Activated CD8-positive, alpha-beta memory T cell treated with anti-CD3 and anti-CD28 coated beads, Interleukin-2, amount 50 U/mL, for 4 hours (primary cell): ENCODE results near the gene TTC27.

Source experiments
- DNase-seq: peaks from one replicate; pipeline ENCODE4 v3.0.0-alpha.2; 2020

The TTC27 gene

GRCh38 chr2:32671885-32672533 lies 44.2 kb downstream of the TTC27 start:
- no peak for DNase-seq

GRCh38 chr2:32678825-32679224 lies 51.0 kb downstream of the TTC27 start:
- DNase-seq: no peak

DNA sequence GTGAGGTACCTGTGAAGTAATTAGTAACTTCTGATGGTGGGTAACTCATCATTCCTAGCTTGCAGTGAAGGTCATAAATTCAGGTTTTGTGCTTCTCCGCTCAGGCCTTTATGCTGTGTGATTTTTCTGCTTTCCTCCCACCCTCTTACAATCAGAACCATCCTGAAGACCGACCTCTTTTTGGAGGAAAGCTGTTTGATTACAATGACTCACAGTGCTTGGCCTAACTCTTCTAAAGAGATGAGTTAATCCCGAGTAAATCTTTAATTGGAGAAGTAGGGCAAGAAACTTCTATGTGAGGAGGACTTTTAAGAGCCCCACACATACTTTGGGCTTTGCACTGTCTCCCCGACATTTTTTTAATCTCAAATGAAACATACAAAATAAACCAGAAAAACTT lies 53.1 kb downstream of the TTC27 start:
- no peak for DNase-seq

- DNase-seq: no peak
Observed at GRCh38 chr2:32683520-32684086, 55.8 kb downstream of the TTC27 start.

- no peak for DNase-seq
Observed at GRCh38 chr2:32688541-32688940, 60.7 kb downstream of the TTC27 start.

DNA sequence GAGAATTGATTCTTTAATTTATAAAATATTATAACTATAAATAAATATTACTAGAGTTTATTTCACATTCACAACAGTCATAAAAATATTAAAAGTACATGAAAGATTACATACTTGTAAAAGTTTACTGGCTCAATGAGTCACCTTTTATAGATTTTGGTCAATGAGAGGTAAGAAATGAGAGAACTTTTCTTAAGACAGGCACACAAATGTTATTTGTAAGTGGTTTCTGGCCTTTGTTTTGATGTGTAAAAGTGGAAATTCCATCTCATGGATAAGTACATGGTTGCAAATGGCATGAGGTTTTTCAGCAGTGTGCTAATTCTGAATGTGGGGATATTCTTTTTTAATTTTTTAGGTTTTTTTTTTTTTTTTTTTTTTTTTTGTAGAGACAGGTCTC lies 63.8 kb downstream of the TTC27 start:
- no peak for DNase-seq

DNA sequence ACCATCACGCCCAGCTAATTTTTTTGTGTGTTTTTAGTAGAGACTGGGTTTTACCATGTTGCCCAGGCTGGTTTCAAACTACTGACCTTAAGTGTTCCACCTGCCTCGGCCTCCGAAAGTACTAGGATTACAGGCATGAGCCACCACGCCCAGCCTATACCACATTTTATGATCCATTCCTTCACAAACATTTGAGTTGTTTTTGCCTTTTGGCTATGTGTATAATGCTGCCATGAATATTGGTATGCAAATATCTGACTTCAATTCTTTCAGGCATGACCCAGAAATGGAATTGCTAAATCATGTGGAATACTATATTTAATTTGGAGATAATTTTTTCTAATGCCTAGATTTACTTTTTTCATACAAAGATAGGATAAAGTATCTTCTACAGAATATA lies 68.6 kb downstream of the TTC27 start:
- DNase-seq: no peak

- no peak for DNase-seq
Observed at GRCh38 chr2:32697156-32697555, 69.3 kb downstream of the TTC27 start.

DNA sequence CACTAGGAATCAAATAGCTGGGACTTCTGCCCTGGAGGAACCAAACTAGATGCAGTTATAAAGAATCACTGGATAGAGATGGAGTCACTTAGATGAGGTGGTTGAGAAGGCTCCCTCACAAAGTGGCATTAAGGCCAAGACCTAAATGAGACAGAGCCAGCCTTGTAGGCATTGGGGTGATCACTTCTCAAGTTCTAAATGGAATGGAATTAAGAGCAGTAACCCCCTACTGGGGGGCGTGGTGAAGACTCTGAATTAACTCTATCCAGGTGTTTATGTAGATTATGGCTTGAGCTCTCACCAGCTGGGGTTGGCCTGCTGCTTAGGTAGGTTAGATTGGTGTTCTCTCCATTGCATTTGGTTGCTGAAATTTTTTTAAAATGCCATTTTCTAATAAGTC lies 71.3 kb downstream of the TTC27 start:
- no peak for DNase-seq

DNA sequence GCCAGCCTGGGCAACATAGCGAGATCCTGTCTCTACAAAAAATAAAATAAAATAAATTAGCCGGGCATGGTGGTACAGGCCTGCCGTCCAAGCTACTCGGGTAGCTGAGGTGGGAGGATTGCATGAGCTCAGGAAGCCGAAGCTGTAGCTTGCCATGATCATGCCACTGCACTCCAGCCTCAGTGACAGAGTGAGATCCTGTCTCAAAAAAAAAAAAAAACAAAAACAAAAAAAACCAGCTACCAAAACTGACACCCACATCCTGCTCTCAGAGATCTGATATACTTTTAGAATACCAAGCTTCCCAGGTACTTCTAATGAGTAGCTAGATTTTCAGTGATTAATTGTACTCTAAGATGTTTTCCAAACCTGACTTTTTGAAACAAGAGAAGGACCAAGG lies 74.0 kb downstream of the TTC27 start:
- no peak for DNase-seq

DNA sequence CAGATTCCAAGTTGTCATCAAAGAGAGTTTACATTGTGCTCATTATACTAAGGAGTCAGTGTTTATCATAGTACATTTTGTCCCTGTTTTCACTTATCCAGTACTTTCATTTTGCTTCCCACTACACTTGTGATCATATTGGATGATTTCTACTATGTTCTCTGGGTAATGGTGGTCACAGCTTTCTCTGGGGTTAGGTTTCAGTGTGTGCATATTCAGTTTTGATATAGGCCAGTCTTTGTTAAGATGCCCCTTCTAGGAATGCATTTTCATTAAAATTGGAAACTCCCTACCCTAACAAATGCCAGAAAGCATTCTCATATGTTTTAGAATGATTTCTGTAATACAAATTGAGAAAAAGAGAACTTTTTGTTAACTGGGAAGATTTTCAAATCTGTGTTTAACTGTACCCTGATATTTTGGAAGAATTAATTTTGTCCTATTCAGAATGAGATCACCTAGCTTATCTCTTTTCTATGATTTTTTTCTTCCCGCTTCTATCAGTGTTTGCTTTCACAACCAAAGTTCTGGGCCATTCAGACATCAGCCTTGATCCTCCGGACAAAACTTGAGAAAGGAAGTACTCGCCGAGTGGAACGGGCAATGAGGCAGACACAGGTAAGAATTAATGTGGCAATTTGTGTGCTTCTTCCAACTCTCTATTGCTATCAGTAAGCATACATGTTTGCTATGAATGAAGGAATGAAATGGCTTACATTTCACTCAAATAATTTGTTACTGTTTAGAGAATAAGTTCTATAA lies 74.6 kb downstream of the TTC27 start:
- no peak for DNase-seq

- DNase-seq: no peak
Observed at GRCh38 chr2:32706815-32707579, 79.1 kb downstream of the TTC27 start.

DNA sequence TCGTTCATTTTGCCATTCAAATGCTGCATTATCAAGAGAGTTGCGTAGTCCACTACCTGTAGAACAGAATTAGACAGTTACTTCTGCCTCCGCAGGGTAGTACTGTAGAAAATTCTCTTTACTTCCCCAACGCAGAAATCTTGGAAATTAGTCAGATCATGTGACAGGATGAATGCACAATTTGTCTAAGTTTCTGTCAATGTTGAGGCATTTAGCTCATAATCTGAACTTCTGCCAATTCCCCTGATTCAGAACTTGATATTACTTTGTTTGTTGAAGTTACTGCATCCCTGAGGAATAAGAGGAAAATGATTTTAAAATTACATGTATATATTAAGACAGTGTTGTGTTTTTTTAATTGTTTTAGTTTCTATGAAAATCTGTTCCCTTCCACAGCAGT lies 83.4 kb downstream of the TTC27 start:
- no peak for DNase-seq

GRCh38 chr2:32711908-32712501 lies 84.2 kb downstream of the TTC27 start:
- no peak for DNase-seq

DNA sequence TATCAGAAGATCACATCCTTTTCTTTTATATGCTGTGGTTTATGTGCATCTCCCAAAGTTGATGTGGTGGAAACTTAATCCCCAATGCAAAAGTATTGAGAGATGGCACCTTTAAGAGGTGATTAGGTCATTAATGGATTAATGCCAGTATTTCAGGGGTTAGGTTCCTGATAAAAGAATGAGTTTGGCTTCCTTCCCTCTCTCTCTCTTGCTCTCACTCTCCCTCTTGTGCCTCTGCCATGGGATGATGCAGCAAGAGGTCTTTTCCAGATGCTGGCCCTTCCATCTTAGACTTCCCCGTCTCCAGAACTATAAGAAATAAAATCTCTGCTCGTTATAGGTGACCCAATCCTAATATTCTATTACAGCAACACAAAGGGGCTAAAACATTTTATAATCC lies 85.0 kb downstream of the TTC27 start:
- no peak for DNase-seq

DNA sequence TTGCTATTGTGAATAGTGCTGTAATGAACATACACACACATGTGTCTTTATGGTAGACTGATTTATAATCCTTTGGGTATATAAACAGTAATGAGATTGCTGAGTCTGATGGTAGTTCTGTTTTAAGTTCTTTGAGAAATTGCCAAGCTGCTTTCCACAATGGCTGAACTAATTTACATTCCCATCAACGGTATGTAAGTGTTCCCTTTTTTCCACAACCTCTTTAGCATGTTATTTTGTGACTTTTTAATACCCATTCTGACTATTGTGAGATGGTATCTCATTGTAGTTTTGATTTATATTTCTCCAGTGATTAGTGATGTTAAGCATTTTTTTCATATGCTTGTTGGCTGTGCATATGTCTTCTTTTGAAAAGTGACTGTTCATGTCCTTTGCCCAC lies 86.7 kb downstream of the TTC27 start:
- no peak for DNase-seq

GRCh38 chr2:32715391-32715841 lies 87.6 kb downstream of the TTC27 start:
- no peak for DNase-seq

DNA sequence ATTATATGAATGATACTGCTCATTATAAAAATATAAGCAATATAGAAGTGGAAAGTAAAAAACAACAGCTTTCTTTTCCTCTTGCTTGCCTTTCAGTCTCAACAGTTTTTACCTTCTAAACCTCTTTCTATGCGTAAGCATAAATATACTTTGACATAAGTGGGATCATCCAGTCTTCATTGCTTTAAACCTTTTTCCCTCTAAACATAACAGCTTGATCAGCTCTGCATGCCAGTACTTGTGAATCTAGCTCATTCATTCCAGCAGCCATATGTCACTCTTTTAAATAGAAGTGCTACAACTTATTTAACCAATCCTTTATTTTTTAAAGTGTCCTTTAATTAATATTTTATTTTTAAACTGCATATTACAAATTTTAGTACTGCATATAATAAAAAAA lies 88.1 kb downstream of the TTC27 start:
- no peak for DNase-seq

- DNase-seq: no peak
Observed at GRCh38 chr2:32716598-32716997, 88.7 kb downstream of the TTC27 start.

DNA sequence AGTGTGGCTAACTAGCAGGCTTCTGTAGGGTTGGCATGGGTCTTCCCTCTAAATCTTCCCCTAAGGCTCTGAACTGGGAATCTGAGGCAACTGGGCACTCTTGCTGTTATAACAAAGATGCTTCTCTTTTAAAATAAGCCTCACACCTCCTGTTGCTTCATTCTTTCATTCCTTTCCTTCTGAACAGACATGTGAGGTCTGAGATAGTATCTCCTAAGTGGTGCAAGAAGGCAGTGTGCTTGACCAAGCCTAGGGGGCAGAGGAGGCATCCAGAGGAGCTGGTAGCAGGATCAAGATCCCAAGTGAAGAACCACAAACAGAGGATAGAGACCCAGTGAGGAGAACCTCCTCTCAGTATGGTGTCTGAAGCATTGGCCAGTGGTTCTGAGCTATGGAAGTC lies 90.9 kb downstream of the TTC27 start:
- no peak for DNase-seq

- no peak for DNase-seq
Observed at GRCh38 chr2:32719430-32719829, 91.6 kb downstream of the TTC27 start.

DNA sequence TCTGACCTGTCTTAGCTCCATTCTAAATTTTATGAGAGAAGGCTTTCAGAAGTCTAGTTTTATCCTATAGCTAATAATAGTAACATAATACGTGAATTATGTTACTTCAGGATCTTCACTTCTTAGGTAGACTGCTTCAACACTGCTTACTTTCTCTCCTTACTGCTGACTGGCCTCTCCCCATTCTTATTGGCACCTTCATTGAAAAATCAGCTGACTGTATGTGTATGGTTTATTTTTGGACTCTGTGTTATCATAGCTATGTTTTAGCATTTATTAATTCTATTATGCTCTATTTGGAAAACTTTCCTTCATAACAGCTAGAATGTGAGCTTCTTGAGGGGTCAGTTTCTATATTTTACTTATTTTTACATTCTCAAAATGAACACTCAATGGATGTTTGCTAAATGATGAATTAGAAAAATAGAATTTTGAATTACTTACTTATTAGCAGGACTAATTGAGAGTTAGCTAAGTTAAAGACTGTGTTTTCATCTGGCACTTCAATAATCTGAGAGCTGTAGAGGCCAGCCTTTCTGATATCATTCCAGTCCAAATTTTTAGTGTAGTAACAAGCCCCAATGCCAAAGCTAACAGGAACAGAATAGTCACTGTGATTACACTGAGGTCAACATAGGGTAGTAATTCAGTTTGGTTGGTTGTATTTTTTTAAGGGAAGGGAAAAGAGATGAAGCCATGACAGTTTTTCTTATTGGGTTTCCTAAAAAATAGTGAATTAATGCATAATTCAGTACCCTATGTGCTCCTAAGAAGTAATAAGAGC lies 92.3 kb downstream of the TTC27 start:
- DNase-seq: no peak
